Neural crest cell (in vitro differentiated cells): ENCODE measurements around the gene ASXL3. TPM values are rescaled to one million over a fixed set of nuclear protein-coding genes. Genes with fewer than 3 reads are reported as not detected.

ENCODE experiments used
- DNase-seq: peaks from one replicate; pipeline ENCODE4 v3.0.0; 2021; ENCODE audit warnings: low read depth, mixed read lengths, low spot score
- H3K27ac Mint-ChIP-seq: one replicate; pipeline ENCODE4 v1.8.0; 2021; ENCODE audit warnings: mild to moderate bottlenecking, mixed read lengths; ENCODE audit not compliant: unreplicated experiment
- H3K27me3 Mint-ChIP-seq: 2 replicates; pipeline ENCODE4 v1.8.0; 2021; ENCODE audit warnings: low read depth, mild to moderate bottlenecking, mixed read lengths
- H3K36me3 Mint-ChIP-seq: 2 replicates; pipeline ENCODE4 v1.8.0; 2021; ENCODE audit warnings: low read depth, mild to moderate bottlenecking, mixed read lengths
- H3K4me1 Mint-ChIP-seq: 2 replicates; pipeline ENCODE4 v1.8.0; 2021; ENCODE audit warnings: mixed read lengths
- H3K4me3 Mint-ChIP-seq: one replicate; pipeline ENCODE4 v1.8.0; 2021; ENCODE audit warnings: mild to moderate bottlenecking, mixed read lengths
- H3K9me3 Mint-ChIP-seq: 2 replicates; pipeline ENCODE4 v1.8.0; 2021; ENCODE audit warnings: mixed read lengths
- CTCF ChIP-seq: fragments of 200-600 bp; sonication (generic); conservative IDR thresholded peaks from 2 replicates; pipeline ENCODE4 v1.5.0; 2021; ENCODE audit warnings: antibody characterized with exemption, mild to moderate bottlenecking
- total RNA-seq: library from RNA; stranded (reverse); gene quantifications from 2 replicates; pipeline ENCODE4 v1.2.1, GENCODE V29; 2021

The ASXL3 gene
- total RNA-seq, 1 donor from 2014 or later = 14.5 TPM

- Mint-ChIP-seq H3K4me3 (no peak overlapping the region), H3K27me3 (no peaks in the 10 kb centered on the region), H3K36me3 (peaks cover 17% of the 10 kb centered on the region), H3K4me1 (peaks cover 7% of the 10 kb centered on the region), H3K9me3 (peaks cover 2% of the 10 kb centered on the region), H3K27ac (no peak overlapping the region)
- TF ChIP-seq CTCF = no peak
- DNase-seq = no peak
Measured at GRCh38 chr18:33733376-33733775, 155.4 kb downstream of the ASXL3 start.

- Mint-ChIP-seq H3K9me3 (peaks cover 2% of the 10 kb centered on the region), H3K27me3 (no peaks in the 10 kb centered on the region), H3K4me1 (peaks cover 7% of the 10 kb centered on the region), H3K36me3 (peaks cover 24% of the 10 kb centered on the region), H3K4me3 (no peak overlapping the region), H3K27ac (no peak overlapping the region)
- TF ChIP-seq CTCF = no peak
- no peak for DNase-seq
Measured at GRCh38 chr18:33735428-33735827, 157.4 kb downstream of the ASXL3 start.

- H3K27ac Mint-ChIP-seq = no peak overlapping the region
- no peak overlapping the region for H3K4me3 Mint-ChIP-seq
- no peaks in the 10 kb centered on the region for H3K9me3 Mint-ChIP-seq
- H3K27me3 Mint-ChIP-seq = no peaks in the 10 kb centered on the region
- H3K4me1 Mint-ChIP-seq = peaks cover 19% of the 10 kb centered on the region
- no peak for TF ChIP-seq CTCF
- H3K36me3 Mint-ChIP-seq = peaks cover 23% of the 10 kb centered on the region
- DNase-seq = no peak
Measured at GRCh38 chr18:33741760-33742159, 163.7 kb downstream of the ASXL3 start.

GRCh38 chr18:33744032-33744697, 166.1 kb downstream of the ASXL3 start:
- Mint-ChIP-seq H3K4me1 (peaks cover 24% of the 10 kb centered on the region), H3K27me3 (no peaks in the 10 kb centered on the region), H3K4me3 (no peak overlapping the region), H3K9me3 (no peaks in the 10 kb centered on the region), H3K27ac (no peak overlapping the region), H3K36me3 (peaks cover 20% of the 10 kb centered on the region)
- TF ChIP-seq CTCF = peak; percentile 26
- no peak for DNase-seq

- H3K36me3 Mint-ChIP-seq = peaks cover 13% of the 10 kb centered on the region
- TF ChIP-seq CTCF = no peak
- no peak overlapping the region for H3K4me3 Mint-ChIP-seq
- no peak for DNase-seq
- H3K4me1 Mint-ChIP-seq = peaks cover 25% of the 10 kb centered on the region
- H3K9me3 Mint-ChIP-seq = no peaks in the 10 kb centered on the region
- no peak overlapping the region for H3K27ac Mint-ChIP-seq
- H3K27me3 Mint-ChIP-seq = no peaks in the 10 kb centered on the region
Measured at GRCh38 chr18:33745151-33745795, 167.3 kb downstream of the ASXL3 start.
